Panc1 (cell line): Measurements from ENCODE around the gene AMN1. TPM values are rescaled to one million over a fixed set of nuclear protein-coding genes. Genes with fewer than 3 reads are reported as not detected.
"Not testable (repeated sequence)": the region's sequence is repeated elsewhere in the genome, so short reads cannot be mapped to it uniquely, and the experiment has no call there.

Experiments used
- ATAC-seq: fragments of 200-7000 bp; cut with Tn5 transposase; 2 replicates; pipeline ENCODE4 v1.9.1; 2020; ENCODE audit warnings: mild to moderate bottlenecking, moderate library complexity
- BruUV-seq: library from RNA; stranded (reverse); fragments of 400-500 nt; replicated peaks from 2 replicates; lab custom pipeline; 2021; lab: Mats Ljungman, UMichigan
- CTCF ChIA-PET: fragments of 300-600 bp; sonication (Branson Sonifier 250); formaldehyde crosslinking; loops from one replicate; lab custom pipeline; 2022; ENCODE audit warnings: antibody characterized with exemption; lab: Charles Lee
- POLR2A ChIA-PET: fragments of 300-600 bp; sonication (Branson Sonifier 250); formaldehyde crosslinking; loops from one replicate; lab custom pipeline; 2022; ENCODE audit warnings: antibody characterized with exemption; lab: Charles Lee
- DNase-seq: peaks from one replicate; pipeline ENCODE4 v3.0.0-alpha.2; 2010; ENCODE audit warnings: low read depth, low spot score
- H3K27ac ChIP-seq: 2 replicates; pipeline ENCODE4 v1.5.1; 2011; ENCODE audit warnings: mild to moderate bottlenecking, low read length, inconsistent platforms
- H3K27me3 ChIP-seq: fragments of 200-500 bp; sonication (Bioruptor generic); 2 replicates; pipeline ENCODE4 v1.6.0; 2014; ENCODE audit warnings: low read length, inconsistent platforms; ENCODE audit not compliant: control insufficient read depth, insufficient read depth
- H3K36me3 ChIP-seq: fragments of 200-500 bp; sonication (Bioruptor generic); 2 replicates; pipeline ENCODE4 v1.5.1; 2014; ENCODE audit warnings: inconsistent platforms, mild to moderate bottlenecking, low read length, moderate library complexity; ENCODE audit not compliant: control insufficient read depth, insufficient read depth
- H3K4me1 ChIP-seq: 2 replicates; pipeline ENCODE4 v1.5.1; 2011; ENCODE audit warnings: inconsistent platforms, mild to moderate bottlenecking, low read length, moderate library complexity; ENCODE audit not compliant: control insufficient read depth, insufficient read depth
- H3K4me3 ChIP-seq, 2 experiments: 2 replicates each; pipeline ENCODE4 v1.5.1; 2011 to 2012; ENCODE audit warnings: low read depth in 2 of 2, low read length in 2 of 2, mild to moderate bottlenecking in 2 of 2, inconsistent platforms in 1 of 2, moderate library complexity in 1 of 2
- H3K9me3 ChIP-seq: fragments of 200-500 bp; sonication (Bioruptor generic); 2 replicates; pipeline ENCODE4 v1.5.1; 2014; ENCODE audit warnings: low read depth, mild to moderate bottlenecking, inconsistent platforms, low read length, moderate library complexity; ENCODE audit not compliant: control insufficient read depth, insufficient read depth
- POLR2AphosphoS5 ChIP-seq: IDR thresholded peaks from 2 replicates; pipeline ENCODE4 v1.6.1; 2012; ENCODE audit warnings: mild to moderate bottlenecking, low read depth, low read length, moderate library complexity
- SIN3A ChIP-seq: IDR thresholded peaks from 2 replicates; pipeline ENCODE4 v1.6.1; 2012; ENCODE audit warnings: low read depth, mild to moderate bottlenecking, low read length, moderate library complexity, borderline replicate concordance; ENCODE audit not compliant: insufficient read depth
- TCF7L2 ChIP-seq: IDR thresholded peaks from 2 replicates; pipeline ENCODE4 v1.6.1; 2011; ENCODE audit warnings: mild to moderate bottlenecking, low read depth, low read length, inconsistent platforms
- in situ Hi-C: cut with HindIII; loops from 2 replicates; pipeline ENCODE4 v1.10.0; 2016; ENCODE audit warnings: low sequenced_read_pairs, low pct_unique_long_range_greater_than_20kb
- intact Hi-C: fragments of 100-400 bp; cut with micrococcal nuclease; formaldehyde crosslinking; loops from one replicate; pipeline ENCODE4 v1.10.0; 2022; ENCODE audit not compliant: unreplicated experiment
- total RNA-seq: library from RNA; stranded (reverse); gene quantifications from one replicate; pipeline ENCODE4 v1.2.1, GENCODE V29; 2021; ENCODE audit not compliant: unreplicated experiment
- TF ChIP-seq, protein P1 (sequence below), 2 experiments: IDR thresholded peaks; 2 replicates each; pipeline ENCODE4 v1.6.1; 2011 to 2012; ENCODE audit warnings: low read depth in 2 of 2, control low read depth in 1 of 2, low read length in 1 of 2, mild to moderate bottlenecking in 1 of 2, moderate library complexity in 1 of 2; ENCODE audit not compliant: insufficient read depth in 1 of 2
- TF ChIP-seq, protein P2 (sequence below): fragments of 450-650 bp; IDR thresholded peaks from 2 replicates; pipeline ENCODE4 v1.5.1; 2017; ENCODE audit warnings: mild to moderate bottlenecking

The AMN1 gene
- total RNA-seq, 1 experiment from 2014 or later: 16.4 TPM

DNA sequence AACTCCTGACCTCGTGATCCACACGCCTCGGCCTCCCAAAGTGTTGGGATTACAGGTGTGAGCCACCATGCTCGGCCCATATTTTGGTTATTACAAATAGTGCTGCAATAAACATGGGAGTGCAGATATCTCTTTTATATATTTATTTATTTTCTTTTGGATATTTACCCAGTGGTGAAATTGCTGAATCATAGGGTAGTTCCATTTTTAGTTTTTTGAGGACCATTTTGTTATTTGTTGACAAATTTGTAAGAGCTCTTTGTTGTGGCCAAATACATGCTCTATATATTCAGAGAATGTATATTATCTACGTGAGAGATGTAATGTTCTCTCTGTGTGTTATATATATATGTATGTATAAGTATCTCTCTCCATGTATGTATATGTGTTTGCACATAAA is 15.9 kb downstream of the AMN1 start:
- Histone ChIP-seq H3K36me3 (no peaks in the 10 kb centered on the region), H3K27me3 (no peaks in the 10 kb centered on the region), H3K9me3 (no peaks in the 10 kb centered on the region), H3K4me1 (peaks cover 7% of the 10 kb centered on the region; the same call in 1 of the 2 replicates), H3K4me3 (no peak overlapping the region), H3K27ac (no peak overlapping the region)
- no peak for DNase-seq
- no TSS peak for BruUV-seq
- no peak for ATAC-seq
- no peak for TF ChIP-seq TCF7L2
- TF ChIP-seq, protein P1, sequence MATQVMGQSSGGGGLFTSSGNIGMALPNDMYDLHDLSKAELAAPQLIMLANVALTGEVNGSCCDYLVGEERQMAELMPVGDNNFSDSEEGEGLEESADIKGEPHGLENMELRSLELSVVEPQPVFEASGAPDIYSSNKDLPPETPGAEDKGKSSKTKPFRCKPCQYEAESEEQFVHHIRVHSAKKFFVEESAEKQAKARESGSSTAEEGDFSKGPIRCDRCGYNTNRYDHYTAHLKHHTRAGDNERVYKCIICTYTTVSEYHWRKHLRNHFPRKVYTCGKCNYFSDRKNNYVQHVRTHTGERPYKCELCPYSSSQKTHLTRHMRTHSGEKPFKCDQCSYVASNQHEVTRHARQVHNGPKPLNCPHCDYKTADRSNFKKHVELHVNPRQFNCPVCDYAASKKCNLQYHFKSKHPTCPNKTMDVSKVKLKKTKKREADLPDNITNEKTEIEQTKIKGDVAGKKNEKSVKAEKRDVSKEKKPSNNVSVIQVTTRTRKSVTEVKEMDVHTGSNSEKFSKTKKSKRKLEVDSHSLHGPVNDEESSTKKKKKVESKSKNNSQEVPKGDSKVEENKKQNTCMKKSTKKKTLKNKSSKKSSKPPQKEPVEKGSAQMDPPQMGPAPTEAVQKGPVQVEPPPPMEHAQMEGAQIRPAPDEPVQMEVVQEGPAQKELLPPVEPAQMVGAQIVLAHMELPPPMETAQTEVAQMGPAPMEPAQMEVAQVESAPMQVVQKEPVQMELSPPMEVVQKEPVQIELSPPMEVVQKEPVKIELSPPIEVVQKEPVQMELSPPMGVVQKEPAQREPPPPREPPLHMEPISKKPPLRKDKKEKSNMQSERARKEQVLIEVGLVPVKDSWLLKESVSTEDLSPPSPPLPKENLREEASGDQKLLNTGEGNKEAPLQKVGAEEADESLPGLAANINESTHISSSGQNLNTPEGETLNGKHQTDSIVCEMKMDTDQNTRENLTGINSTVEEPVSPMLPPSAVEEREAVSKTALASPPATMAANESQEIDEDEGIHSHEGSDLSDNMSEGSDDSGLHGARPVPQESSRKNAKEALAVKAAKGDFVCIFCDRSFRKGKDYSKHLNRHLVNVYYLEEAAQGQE (IDR thresholded peaks at IDR 0.05; ENCODE audit: insufficient read depth in 1 of 2, low read depth in 2 of 2, low read length in 1 of 2): no peak
- TF ChIP-seq POLR2AphosphoS5: no peak
- TF ChIP-seq, protein P2, sequence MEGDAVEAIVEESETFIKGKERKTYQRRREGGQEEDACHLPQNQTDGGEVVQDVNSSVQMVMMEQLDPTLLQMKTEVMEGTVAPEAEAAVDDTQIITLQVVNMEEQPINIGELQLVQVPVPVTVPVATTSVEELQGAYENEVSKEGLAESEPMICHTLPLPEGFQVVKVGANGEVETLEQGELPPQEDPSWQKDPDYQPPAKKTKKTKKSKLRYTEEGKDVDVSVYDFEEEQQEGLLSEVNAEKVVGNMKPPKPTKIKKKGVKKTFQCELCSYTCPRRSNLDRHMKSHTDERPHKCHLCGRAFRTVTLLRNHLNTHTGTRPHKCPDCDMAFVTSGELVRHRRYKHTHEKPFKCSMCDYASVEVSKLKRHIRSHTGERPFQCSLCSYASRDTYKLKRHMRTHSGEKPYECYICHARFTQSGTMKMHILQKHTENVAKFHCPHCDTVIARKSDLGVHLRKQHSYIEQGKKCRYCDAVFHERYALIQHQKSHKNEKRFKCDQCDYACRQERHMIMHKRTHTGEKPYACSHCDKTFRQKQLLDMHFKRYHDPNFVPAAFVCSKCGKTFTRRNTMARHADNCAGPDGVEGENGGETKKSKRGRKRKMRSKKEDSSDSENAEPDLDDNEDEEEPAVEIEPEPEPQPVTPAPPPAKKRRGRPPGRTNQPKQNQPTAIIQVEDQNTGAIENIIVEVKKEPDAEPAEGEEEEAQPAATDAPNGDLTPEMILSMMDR: no peak
- no peak for TF ChIP-seq SIN3A
- ChIA-PET POLR2A (no interaction called here), CTCF (no interaction called here)
- intact Hi-C loops (no loop called here), in situ Hi-C loops (no loop called here)

DNA sequence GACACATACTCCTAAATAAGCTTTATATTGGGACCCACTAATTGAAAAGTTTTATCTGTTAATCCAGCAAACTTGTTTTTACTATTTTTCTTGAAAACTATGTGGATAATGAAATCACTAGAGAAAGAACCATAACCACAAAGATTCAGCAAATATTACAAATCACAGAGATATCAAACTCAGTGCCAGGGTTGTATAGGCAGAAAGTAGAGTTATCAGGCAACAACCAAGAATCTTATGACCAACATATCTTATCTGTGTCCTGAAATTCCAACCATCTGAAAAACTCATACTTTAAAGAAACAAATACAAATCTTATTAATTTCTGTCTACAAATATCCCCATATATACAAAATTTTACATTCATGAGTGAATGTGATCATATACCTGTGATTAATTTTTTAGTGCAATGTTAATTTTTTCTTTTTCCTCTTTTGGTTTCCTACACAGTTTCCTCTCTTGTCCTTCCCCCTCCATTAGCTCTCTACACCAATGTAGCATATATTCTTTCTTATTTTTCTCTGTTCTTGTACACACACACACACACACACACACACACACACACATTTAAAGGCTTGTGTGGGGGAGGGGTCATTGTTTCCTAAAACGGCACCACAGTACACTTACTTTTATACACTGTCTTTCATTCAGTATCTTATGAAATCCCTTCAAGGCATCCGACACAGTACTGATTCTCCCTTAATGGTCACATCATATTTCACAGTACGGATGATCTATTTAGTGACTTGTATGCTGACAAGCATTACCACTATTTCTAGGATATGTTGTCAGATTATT is 18.6 kb downstream of the AMN1 start:
- DNase-seq (no peak), ATAC-seq (no peak)
- TF ChIP-seq, protein P1 (IDR thresholded peaks at IDR 0.05; ENCODE audit: insufficient read depth in 1 of 2, low read depth in 2 of 2, low read length in 1 of 2): no peak
- no peak for TF ChIP-seq POLR2AphosphoS5
- TF ChIP-seq TCF7L2: no peak
- TF ChIP-seq, protein P2: no peak
- no peak for TF ChIP-seq SIN3A
- no peak overlapping the region for H3K4me3 ChIP-seq
- ChIA-PET POLR2A (no interaction called here), CTCF (no interaction called here)
- no TSS peak for BruUV-seq
- peaks cover 2% of the 10 kb centered on the region; the same call in 1 of the 2 replicates for H3K4me1 ChIP-seq
- no peaks in the 10 kb centered on the region for H3K36me3 ChIP-seq
- H3K27ac ChIP-seq: no peak overlapping the region
- intact Hi-C loops (no loop called here), in situ Hi-C loops (no loop called here)
- no peaks in the 10 kb centered on the region for H3K9me3 ChIP-seq
- no peaks in the 10 kb centered on the region for H3K27me3 ChIP-seq

DNA sequence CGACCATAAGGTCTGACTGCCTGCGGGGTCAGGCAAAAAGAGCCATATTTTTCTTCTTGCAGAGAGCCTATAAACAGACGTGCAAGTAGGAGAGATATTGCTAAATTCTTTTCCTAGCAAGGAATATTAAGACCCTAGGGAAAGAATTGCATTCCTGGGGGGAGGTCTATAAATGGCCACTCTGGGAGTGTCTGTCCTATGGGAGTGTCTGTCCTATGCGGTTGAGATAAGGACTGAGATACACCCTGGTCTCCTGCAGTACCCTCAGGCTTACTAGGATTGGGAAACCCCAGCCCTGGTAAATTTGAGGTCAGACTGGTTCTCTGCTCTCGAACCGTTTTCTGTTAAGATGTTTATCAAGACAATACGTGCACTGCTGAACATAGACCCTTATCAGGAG is 20.7 kb downstream of the AMN1 start:
- intact Hi-C loops, in situ Hi-C loops, H3K4me1 ChIP-seq, H3K27ac ChIP-seq, H3K4me3 ChIP-seq, CTCF ChIA-PET, POLR2A ChIA-PET, H3K36me3 ChIP-seq, H3K27me3 ChIP-seq, ATAC-seq, DNase-seq, BruUV-seq, H3K9me3 ChIP-seq: not testable (repeated sequence)
